ENCODE measurements around the gene ZNF236. TPM values are rescaled to one million over a fixed set of nuclear protein-coding genes. Genes with fewer than 3 reads are reported as not detected.

The ZNF236 gene
- total RNA-seq, 4 donors from 2014 or later, result 21.0 to 36.3 (median 31.8) TPM

DNA sequence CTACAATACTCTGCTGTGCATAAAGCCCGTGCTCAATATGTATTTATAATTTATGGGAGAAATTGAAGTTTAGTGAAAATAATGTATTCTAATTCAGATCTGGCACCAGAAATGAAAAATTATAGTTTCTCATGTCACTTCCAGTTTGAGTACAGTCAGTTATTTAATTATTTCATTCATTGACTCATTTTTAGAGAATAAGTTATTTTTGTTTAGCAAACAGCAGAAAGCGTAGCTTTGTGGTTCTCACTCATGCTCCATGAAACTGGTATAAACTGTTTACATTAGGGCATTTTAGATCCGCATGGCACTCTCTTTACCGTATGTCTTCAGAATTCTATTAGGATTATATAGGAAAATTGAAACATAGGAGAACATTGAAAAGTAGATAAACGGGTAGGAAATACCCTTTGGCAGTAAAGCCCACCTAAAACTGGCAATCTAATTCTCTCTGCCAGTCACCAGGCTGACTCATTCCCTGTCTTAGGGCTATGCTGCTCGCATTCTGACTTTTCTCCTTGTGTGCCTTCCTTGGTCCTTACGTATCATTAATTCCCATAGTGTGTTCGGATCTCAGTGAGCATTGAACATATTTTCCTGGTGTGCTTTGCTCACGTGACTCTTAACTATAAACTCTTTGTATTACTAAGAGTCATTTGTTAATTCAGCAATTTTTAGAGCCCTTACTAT lies 106.0 kb downstream of the ZNF236 start:
- Histone ChIP-seq H3K27ac (peak overlapping the region in 1 of 4 donors; percentile 66), H3K27me3 (no peaks in the 10 kb centered on the region), H3K4me3 (no peak overlapping the region), H3K4me1 (no peaks in the 10 kb centered on the region), H3K36me3 (peaks cover 0 to 85% (median 10%) of the 10 kb centered on the region in 3 donors), H3K9me3 (no peaks in the 10 kb centered on the region)
- 58 to 62% methylated on average over 9 of the region's 9 CpGs for WGBS, 2 donors
- TF ChIP-seq, protein P1, sequence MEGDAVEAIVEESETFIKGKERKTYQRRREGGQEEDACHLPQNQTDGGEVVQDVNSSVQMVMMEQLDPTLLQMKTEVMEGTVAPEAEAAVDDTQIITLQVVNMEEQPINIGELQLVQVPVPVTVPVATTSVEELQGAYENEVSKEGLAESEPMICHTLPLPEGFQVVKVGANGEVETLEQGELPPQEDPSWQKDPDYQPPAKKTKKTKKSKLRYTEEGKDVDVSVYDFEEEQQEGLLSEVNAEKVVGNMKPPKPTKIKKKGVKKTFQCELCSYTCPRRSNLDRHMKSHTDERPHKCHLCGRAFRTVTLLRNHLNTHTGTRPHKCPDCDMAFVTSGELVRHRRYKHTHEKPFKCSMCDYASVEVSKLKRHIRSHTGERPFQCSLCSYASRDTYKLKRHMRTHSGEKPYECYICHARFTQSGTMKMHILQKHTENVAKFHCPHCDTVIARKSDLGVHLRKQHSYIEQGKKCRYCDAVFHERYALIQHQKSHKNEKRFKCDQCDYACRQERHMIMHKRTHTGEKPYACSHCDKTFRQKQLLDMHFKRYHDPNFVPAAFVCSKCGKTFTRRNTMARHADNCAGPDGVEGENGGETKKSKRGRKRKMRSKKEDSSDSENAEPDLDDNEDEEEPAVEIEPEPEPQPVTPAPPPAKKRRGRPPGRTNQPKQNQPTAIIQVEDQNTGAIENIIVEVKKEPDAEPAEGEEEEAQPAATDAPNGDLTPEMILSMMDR (IDR thresholded peaks at IDR 0.05), result no peak
- TF ChIP-seq POLR2A (IDR thresholded peaks at IDR 0.05) (no peak), EP300 (IDR thresholded peaks at IDR 0.05) (no peak)
- no peak for DNase-seq (ENCODE audit: low spot score in 2 of 2)

DNA sequence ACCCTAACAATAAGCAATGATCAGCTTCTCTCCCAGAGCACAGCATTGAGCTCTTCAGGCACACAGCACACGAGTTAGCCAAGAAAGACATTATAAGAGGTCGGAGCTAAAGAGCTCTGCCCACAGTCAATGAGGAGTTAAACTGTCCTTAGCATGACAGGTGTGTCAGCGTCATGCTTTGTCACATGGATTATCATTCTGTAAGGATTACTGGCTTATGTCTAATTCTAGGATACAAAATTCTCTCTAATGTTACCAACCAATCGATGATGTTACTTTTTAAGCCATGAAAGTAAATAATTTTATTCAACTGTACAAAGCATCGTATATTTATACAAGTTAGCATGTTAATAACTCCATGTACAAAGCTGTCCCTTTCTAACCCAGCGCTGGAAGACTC lies 108.8 kb downstream of the ZNF236 start:
- H3K36me3 ChIP-seq, result peaks cover 0 to 76% (median 5%) of the 10 kb centered on the region in 3 donors
- no peaks in the 10 kb centered on the region for H3K4me1 ChIP-seq
- 87 to 92% methylated on average over 6 of the region's 6 CpGs for WGBS, 2 donors
- no peak overlapping the region for H3K27ac ChIP-seq
- TF ChIP-seq EP300 (IDR thresholded peaks at IDR 0.05), result no peak
- TF ChIP-seq, protein P1 (IDR thresholded peaks at IDR 0.05), result no peak
- no peak for TF ChIP-seq POLR2A (IDR thresholded peaks at IDR 0.05)
- DNase-seq (ENCODE audit: low spot score in 2 of 2), result no peak
- H3K9me3 ChIP-seq, result no peaks in the 10 kb centered on the region
- H3K27me3 ChIP-seq, result no peaks in the 10 kb centered on the region
- H3K4me3 ChIP-seq, result no peak overlapping the region

DNA sequence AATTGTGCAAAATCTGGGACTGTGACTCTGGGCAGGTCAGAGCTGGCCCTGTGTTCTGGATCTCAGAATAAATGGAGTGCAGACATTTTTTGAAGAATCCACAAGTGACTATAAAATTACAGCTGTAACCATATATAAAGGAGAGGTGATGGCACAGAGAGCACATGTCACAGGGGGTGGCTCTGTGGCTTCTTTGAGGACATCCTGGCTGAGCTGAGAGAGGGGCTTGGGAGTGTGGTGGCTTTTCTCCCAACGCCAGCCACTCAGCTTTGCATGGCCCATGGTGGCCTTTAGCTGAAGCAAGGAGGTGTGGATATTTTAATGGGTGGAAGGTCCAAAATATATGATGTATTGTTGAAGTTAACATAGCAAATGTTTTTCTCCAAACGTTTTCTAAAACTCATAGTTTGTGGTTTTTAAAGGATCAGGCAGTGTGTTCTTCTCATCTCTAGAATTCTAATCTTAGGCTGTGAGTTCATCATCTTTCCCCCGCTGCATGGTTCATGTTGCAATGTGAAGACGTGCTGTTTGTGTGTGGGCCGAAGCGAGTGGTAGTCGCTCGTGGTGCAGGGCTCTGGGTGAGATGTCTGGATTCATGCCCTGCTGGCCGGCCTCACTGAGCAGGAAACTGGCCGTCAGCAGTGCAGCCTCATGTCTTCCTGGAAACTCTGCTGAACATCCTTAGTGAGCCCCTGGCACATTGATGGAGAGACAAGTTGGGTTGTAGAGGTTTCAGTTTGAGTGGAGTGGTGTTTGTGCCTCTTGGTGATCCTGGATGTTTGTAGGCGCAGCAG lies 109.9 kb downstream of the ZNF236 start:
- DNase-seq (ENCODE audit: low spot score in 2 of 2), result peak in 1 of 2 donors; percentile 31
- peaks cover 0 to 78% (median 3%) of the 10 kb centered on the region in 3 donors for H3K36me3 ChIP-seq

DNA sequence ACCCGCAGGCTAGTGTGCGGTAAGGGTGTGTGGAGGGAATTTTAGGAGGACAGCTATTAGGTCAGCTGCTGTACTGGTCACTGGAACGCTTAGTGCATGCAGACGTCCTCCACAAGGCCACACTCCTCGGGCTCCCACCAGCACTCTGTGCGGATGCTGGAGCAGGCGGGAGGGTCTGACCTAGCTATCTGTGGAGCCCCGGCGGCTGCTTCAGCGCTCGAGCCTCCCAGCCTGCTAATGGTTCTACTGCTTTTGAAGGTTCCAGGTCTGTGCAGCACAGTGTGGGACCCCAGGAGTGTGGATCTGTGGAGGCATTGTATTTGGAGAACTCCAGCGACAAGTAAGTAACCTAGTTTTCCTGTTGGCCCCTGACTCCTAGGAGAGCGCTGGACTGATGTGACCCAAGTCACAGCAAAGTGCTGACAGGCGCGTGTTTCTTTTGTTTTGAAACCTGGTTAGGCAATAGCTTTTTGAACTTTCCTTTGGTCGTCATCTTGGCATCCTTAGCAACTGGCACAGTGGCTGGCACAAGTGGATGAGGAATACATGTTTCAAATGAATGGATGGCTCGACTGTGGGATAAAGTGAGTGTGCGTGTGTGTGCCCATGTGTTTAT lies 113.5 kb downstream of the ZNF236 start:
- no peak for DNase-seq (ENCODE audit: low spot score in 2 of 2)
- Histone ChIP-seq H3K4me3 (no peak overlapping the region), H3K27me3 (no peaks in the 10 kb centered on the region), H3K4me1 (no peaks in the 10 kb centered on the region), H3K27ac (no peak overlapping the region), H3K9me3 (no peaks in the 10 kb centered on the region), H3K36me3 (peaks cover 0 to 80% (median 0%) of the 10 kb centered on the region in 3 donors)
- TF ChIP-seq, protein P1 (IDR thresholded peaks at IDR 0.05), result no peak
- TF ChIP-seq EP300 (IDR thresholded peaks at IDR 0.05) (no peak), POLR2A (IDR thresholded peaks at IDR 0.05) (no peak)
- WGBS, 2 donors, result 89 to 93% methylated on average over 11 to 15 of the region's 18 CpGs

More for the DNA sequence above, 109.9 kb downstream of the ZNF236 start:
- Histone ChIP-seq H3K4me3 (no peak overlapping the region), H3K27ac (peak overlapping the region in 1 of 4 donors; percentile 23), H3K27me3 (no peaks in the 10 kb centered on the region), H3K9me3 (no peaks in the 10 kb centered on the region), H3K4me1 (no peaks in the 10 kb centered on the region)
- 76 to 84% methylated on average over 11 of the region's 11 CpGs for WGBS, 2 donors
- TF ChIP-seq EP300 (IDR thresholded peaks at IDR 0.05) (peak in 1 of 2 donors; percentile 26), POLR2A (IDR thresholded peaks at IDR 0.05) (no peak)
- TF ChIP-seq, protein P1 (IDR thresholded peaks at IDR 0.05), result no peak

Measured in tibial nerve (tissue), 4 donors.